ENCODE measurements around the gene TNNI3.

TNNI3 gene

DNA sequence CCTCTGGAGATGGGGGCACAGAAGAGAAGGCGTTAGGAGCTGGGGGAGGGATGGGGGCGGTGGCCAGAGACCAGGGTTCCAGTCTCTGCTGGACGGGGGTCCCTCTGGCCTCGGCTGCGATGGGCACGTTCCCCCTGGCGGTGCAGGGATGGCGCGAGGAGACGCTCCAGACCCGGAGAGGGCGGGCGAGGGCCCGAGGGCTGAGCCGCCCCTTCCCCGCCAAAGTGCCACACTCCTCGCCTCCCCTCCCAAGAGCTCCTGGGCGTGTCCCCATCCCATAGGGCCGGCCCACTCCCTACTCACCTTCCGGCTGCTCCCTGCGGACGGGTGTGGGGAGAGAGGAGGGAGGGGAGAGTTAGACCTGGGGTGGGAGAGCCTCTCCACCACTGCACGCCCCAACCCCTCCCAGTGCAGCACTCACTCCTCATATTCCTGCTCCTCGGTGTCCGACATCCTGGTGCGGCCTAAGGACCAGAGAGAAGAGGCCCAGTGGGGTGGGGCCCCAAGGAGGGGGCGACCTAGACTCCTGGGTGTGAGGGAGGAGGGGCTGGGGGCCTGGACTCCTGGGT, 10.7 kb downstream of the TNNI3 start:
- H3K27me3 Mint-ChIP-seq, result peaks cover 78% of the 10 kb centered on the region
- intact Hi-C loops (cut with micrococcal nuclease), result loop anchor here (10.0 kb wide), 1 partner anchor 148 kb away; no protein-coding TSS in a partner anchor
- H3K27ac Mint-ChIP-seq, result no peak overlapping the region
- no peaks in the 10 kb centered on the region for H3K36me3 Mint-ChIP-seq (ENCODE audit: low read depth)
- peaks cover 21% of the 10 kb centered on the region for H3K4me1 Mint-ChIP-seq (ENCODE audit: low read depth)
- H3K4me3 Mint-ChIP-seq, result no peak overlapping the region
- H3K9me3 Mint-ChIP-seq, result peaks cover 3% of the 10 kb centered on the region

DNA sequence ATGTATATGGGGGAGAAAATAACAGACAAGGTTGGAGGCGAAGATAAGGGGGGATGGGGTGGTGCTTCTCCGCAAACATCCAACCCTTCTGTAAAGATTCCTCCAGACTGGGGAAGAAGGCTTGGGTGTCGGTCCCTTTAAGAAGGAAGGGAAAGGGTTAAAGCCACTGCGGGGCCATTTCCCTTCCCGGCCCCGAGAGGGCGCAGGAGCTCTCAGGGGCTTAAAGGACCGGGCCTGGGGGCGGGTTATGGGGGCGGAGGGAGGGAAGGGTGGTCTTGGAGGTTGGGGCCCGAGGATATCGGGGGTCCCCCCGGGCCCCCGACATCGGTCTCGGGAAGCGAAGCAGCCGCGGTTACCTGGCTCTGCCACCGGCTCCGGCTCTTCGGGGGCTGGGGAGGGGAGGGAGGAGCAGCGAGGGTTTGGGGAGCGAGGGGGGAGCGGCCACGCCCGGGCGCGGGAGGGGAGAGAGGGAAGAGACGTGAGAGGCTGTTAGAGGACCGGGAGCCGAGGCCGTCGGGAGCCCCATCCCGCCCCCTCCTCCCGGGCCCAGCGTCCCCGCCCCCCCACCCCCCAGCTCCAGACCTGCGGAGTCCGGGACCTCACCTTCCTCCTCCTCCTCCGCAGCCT, 11.3 kb downstream of the TNNI3 start:
- peak overlapping the region; percentile 15 for H3K4me3 Mint-ChIP-seq
- no peak overlapping the region for H3K27ac Mint-ChIP-seq
- peaks cover 23% of the 10 kb centered on the region for H3K4me1 Mint-ChIP-seq (ENCODE audit: low read depth)
- intact Hi-C loops (cut with micrococcal nuclease), result loop anchor here (10.0 kb wide), 1 partner anchor 149 kb away; no protein-coding TSS in a partner anchor
- no peaks in the 10 kb centered on the region for H3K9me3 Mint-ChIP-seq
- H3K27me3 Mint-ChIP-seq, result peaks cover 81% of the 10 kb centered on the region
- no peaks in the 10 kb centered on the region for H3K36me3 Mint-ChIP-seq (ENCODE audit: low read depth)

DNA sequence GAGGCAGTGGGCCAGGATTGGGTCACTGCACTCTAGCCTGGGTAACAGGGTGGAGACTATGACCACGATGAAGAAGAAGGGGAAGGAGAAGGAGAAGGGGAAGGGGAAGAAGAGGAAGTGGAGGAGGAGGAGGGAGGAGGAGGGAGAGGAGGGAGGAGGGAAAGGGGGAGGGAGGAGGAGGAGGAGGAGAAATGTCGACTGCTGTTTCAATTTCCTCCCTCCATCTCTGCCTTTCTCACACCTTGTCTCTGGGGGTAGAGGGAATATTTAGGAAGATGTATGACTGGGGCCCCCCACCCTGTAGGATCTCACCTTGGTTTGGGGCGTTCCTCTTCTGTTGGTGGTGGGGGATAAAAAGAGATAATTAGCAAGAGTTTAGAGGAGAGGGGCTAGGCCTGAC, 12.3 kb downstream of the TNNI3 start:
- Mint-ChIP-seq H3K4me1 (ENCODE audit: low read depth) (peaks cover 26% of the 10 kb centered on the region), H3K27me3 (peaks cover 75% of the 10 kb centered on the region)
- intact Hi-C loops (cut with micrococcal nuclease), result loop anchor here (10.0 kb wide), 1 partner anchor 150 kb away; no protein-coding TSS in a partner anchor

DNA sequence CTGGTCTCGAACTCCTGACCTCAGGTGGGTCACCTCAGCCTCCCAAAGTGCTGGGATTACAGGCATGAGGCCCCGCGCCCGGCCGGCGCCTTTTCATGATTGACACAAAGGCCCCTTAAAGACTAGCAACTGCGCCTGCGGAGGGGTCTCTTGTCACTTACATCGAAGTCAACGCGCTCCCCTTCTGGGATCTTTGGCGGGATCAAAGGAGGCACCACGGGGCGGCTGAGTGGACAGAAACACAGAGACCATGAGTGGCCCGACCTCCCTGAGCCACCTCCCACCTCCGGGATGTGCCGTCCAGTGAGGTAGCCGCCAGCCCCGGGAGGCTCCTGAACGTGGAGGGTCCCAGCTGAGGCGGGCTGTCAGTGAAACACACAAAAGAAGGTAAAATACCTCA, 15.8 kb downstream of the TNNI3 start:
- Mint-ChIP-seq H3K27ac (no peak overlapping the region), H3K9me3 (no peaks in the 10 kb centered on the region), H3K27me3 (peaks cover 62% of the 10 kb centered on the region), H3K36me3 (ENCODE audit: low read depth) (no peaks in the 10 kb centered on the region), H3K4me1 (ENCODE audit: low read depth) (peaks cover 22% of the 10 kb centered on the region), H3K4me3 (no peak overlapping the region)
- intact Hi-C loops (cut with micrococcal nuclease), result loop anchor here (2.0 to 10.0 kb wide), 3 partner anchors 153 to 363 kb away; no protein-coding TSS in a partner anchor

More for the DNA sequence above, 12.3 kb downstream of the TNNI3 start:
- no peaks in the 10 kb centered on the region for H3K36me3 Mint-ChIP-seq (ENCODE audit: low read depth)
- H3K27ac Mint-ChIP-seq, result peak overlapping the region; percentile 9
- no peaks in the 10 kb centered on the region for H3K9me3 Mint-ChIP-seq
- no peak overlapping the region for H3K4me3 Mint-ChIP-seq

DNA sequence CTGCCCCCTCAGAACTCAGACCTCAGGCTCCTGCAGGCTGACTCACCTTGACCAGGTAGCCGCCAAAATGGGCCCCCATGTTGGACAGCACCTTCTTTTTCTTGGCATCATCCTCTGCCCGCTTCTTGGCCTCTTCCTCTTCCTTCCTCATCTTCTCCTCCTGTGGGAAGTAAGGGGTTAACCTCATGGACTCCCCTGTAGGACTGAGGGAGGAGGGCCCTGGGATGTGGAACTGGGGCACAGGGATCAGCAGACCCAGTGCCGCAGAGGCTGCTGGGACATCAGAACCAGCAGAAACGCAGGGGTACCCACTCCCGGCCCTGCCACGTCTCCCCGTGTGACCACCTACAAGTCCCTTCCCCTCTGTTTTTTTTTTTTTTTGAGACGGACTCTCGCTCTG, 19.6 kb downstream of the TNNI3 start:
- Mint-ChIP-seq H3K4me3 (no peak overlapping the region), H3K27me3 (peaks cover 68% of the 10 kb centered on the region), H3K4me1 (ENCODE audit: low read depth) (peaks cover 18% of the 10 kb centered on the region), H3K36me3 (ENCODE audit: low read depth) (no peaks in the 10 kb centered on the region), H3K27ac (no peak overlapping the region), H3K9me3 (no peaks in the 10 kb centered on the region)
- intact Hi-C loops (cut with micrococcal nuclease), result no loop called here

DNA sequence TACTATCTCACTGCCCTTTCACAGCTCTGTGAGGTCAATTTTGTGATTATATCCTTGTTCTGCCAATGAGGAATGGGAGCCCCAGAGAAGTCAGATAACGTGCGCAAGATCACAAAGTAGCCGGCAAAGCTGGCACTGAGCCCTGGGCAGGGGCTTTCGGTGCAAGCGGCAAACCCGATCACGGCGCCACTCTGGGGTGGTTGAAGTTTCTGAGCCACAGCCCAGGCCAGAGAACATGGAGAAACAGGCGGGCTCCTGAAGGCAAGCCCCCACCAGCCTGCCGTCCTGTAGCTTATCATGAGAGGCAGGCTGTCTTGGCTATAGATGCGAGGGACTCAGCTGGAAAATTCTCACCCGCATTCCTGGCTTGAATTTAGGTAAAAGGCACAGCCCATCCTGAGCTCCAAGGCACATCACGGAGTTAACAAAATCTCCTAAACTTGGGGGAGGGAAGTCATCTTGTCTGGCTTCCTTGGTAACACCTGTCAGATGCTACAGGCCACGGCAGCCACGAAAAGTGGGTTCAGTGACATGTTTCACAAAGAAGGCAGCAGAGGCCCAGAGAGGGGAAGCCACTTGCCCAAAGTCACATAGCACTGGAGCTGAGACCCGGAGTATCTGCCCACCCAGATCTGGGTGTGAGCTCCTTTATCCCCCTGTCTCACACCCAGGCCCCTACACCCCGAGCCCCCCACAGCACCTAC, 21.0 kb downstream of the TNNI3 start:
- intact Hi-C loops (cut with micrococcal nuclease), result no loop called here
- H3K4me3 Mint-ChIP-seq, result no peak overlapping the region
- peaks cover 69% of the 10 kb centered on the region for H3K27me3 Mint-ChIP-seq
- peaks cover 23% of the 10 kb centered on the region for H3K4me1 Mint-ChIP-seq (ENCODE audit: low read depth)
- H3K9me3 Mint-ChIP-seq, result no peaks in the 10 kb centered on the region
- no peaks in the 10 kb centered on the region for H3K36me3 Mint-ChIP-seq (ENCODE audit: low read depth)
- H3K27ac Mint-ChIP-seq, result no peak overlapping the region

DNA sequence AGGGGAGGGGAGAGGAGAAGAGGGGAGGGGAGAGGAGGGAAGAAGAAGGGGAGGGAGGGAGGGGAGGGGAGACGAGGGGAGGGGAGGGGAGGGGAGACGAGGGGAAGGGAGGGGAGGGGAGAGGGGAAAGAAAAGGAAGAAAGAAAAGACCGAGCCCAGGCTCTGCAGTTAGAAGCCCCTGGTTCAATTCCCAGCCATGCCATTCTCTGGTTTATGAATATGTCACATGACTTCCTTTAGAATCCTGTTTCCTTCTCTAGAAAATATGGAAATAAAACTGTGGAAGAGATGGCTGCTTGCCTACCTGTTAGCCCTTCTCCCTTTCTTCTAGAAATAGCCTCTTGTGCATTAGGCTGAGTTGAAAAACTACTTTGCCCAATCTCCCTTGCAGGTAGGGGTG, 22.8 kb downstream of the TNNI3 start:
- no peaks in the 10 kb centered on the region for H3K9me3 Mint-ChIP-seq
- no peak overlapping the region for H3K27ac Mint-ChIP-seq
- intact Hi-C loops (cut with micrococcal nuclease), result no loop called here
- H3K4me1 Mint-ChIP-seq (ENCODE audit: low read depth), result peaks cover 18% of the 10 kb centered on the region
- H3K36me3 Mint-ChIP-seq (ENCODE audit: low read depth), result no peaks in the 10 kb centered on the region
- H3K4me3 Mint-ChIP-seq, result no peak overlapping the region
- peaks cover 72% of the 10 kb centered on the region for H3K27me3 Mint-ChIP-seq

DNA sequence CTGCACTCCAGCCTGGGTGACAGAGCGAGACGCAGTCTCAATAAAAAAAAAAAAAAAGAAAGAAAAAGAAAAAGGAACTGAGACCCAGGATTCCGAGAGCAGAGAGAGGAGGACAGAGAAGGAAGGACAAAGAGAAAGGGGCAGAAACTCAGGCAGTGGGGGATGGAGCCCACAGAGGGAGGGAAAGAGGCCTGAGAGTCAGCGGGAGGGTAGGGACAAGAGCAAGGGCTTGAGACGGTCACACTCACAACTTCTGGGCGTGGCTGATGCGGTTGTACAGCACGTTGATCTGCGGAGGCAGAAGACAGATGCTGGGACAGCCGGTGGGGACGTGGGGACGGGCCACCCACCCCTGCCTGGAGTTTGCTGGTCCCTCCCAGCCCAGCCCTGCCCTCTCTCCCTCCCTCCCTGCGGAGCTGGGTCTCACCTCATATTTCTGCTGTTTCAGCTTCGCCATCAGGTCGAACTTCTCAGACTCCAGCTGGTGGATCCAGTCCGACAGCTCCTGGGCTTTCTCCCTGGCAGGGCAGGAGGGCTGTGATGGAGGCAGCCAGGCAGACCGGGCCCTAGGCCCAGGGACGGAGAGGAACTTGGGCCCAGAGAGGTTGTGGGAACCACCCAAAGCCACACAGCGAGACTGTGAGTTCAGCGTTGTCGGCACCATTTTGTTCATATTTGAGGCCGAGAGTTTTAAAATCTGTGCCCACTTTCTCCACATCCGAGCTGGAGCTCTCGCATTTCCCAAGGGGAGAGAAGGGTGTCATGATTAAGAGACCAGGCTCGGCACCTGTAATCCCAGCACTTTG, 23.7 kb downstream of the TNNI3 start:
- intact Hi-C loops (cut with micrococcal nuclease), result no loop called here
- Mint-ChIP-seq H3K9me3 (no peaks in the 10 kb centered on the region), H3K4me1 (ENCODE audit: low read depth) (peaks cover 18% of the 10 kb centered on the region)

DNA sequence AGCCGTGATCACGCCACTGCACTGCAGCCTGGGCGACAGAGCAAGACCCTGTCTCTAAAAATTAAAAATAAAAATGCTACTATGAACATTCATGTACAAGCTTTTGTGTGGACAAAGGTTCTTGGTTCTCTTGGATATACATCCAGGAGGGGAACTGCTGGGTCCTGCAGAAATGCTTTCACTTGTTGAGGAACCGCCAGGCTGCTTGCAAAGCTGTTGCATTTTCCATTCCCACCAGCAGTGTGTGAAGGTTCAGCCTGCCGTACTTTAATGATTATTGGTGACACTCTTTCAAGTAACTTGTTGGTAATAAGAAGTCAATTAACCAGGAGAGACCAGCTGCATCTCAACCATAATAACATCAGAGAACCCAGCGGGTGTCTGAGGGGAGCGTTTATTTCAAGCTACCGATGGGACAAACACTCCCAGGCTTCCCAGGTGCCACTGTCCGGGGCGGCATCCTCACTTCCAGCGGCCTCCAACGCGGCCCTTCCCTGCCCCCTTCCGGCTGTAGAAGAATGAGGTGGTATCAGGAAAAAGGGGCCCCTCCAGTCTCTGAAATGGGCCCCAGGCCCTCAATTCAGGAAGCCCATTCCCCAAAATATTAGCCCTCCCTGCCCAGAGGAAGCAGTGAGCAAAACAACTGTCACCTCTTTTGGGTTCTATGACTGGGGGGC, 24.9 kb downstream of the TNNI3 start:
- Mint-ChIP-seq H3K27ac (no peak overlapping the region), H3K9me3 (no peaks in the 10 kb centered on the region), H3K36me3 (ENCODE audit: low read depth) (no peaks in the 10 kb centered on the region), H3K4me1 (ENCODE audit: low read depth) (peaks cover 18% of the 10 kb centered on the region), H3K27me3 (peaks cover 69% of the 10 kb centered on the region), H3K4me3 (no peak overlapping the region)
- intact Hi-C loops (cut with micrococcal nuclease), result no loop called here

More for the DNA sequence above, 23.7 kb downstream of the TNNI3 start:
- Mint-ChIP-seq H3K27me3 (peaks cover 74% of the 10 kb centered on the region), H3K4me3 (no peak overlapping the region), H3K36me3 (ENCODE audit: low read depth) (no peaks in the 10 kb centered on the region), H3K27ac (no peak overlapping the region)

DNA sequence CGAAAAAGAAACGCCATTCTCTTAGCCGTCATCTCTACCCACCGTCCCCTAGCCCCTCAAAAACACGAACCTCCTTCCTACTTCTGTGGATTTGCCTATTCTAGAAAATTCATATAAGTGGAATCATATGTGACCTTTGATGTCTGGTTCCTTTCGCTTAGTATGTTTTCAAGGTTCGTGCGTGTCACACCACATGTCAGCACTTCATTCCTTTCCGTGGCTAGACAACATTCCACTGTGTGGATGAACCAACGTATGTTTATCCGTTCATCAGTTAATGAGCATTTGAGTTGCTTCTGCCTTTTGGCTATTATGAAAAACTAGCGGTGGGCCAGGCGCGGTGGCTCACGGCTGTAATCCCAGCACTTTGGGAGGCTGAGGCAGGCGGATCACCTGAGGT, 26.1 kb downstream of the TNNI3 start:
- peaks cover 62% of the 10 kb centered on the region for H3K27me3 Mint-ChIP-seq
- H3K4me1 Mint-ChIP-seq (ENCODE audit: low read depth), result peaks cover 18% of the 10 kb centered on the region
- H3K4me3 Mint-ChIP-seq, result no peak overlapping the region
- H3K36me3 Mint-ChIP-seq (ENCODE audit: low read depth), result no peaks in the 10 kb centered on the region
- intact Hi-C loops (cut with micrococcal nuclease), result no loop called here
- no peak overlapping the region for H3K27ac Mint-ChIP-seq
- H3K9me3 Mint-ChIP-seq, result no peaks in the 10 kb centered on the region

DNA sequence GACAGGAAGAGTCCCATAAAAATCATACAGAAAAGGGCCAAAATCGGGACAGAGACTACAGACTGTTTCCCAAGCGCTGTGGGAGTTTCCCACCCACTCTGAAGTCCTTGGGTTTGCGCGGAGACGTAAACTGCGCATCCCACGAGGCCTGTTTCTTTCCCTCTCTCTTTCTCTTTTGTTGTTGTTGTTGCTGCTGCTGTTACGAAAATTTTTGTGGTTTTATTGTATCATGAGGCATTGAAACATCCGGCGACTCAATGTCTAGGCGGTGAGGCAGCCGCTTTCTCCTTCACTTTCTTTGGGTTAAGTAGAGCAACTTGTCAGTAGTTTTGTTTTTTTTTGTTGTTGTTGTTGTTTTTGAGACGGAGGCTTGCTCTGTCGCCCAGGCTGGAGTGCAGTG, 38.5 kb downstream of the TNNI3 start:
- Mint-ChIP-seq H3K4me3 (no peak overlapping the region), H3K4me1 (ENCODE audit: low read depth) (peaks cover 45% of the 10 kb centered on the region), H3K27me3 (peaks cover 24% of the 10 kb centered on the region), H3K9me3 (no peaks in the 10 kb centered on the region), H3K36me3 (ENCODE audit: low read depth) (peaks cover 34% of the 10 kb centered on the region), H3K27ac (no peak overlapping the region)
- intact Hi-C loops (cut with micrococcal nuclease), result no loop called here

DNA sequence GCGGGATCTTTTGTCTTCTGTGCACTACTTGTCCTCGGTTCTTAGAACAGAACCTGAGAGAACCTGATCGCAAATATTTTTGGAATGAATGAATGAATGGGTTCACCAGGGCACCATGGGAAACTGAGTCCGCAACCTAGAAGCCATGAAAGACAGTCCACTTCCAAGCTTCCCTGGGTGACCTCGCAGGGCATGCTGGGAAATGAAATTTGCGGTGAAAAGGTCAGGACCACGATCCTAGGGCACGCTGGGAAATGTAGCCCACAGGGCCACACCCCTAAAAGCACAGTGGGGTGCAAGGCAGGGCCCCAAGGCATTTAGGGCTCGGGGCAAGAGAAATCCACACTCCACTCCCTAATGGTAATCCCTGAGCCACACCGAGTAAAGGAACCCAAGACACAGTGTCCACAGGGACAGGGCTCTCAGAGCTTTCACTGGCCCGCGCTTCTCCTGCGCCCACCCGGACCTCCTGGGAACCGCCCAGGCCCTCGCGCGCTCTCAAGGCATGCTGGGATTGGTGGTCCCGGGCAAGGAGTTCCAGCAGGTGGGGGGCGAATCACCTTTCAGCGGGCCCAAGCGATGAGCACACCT, 39.0 kb downstream of the TNNI3 start:
- H3K36me3 Mint-ChIP-seq (ENCODE audit: low read depth), result peaks cover 40% of the 10 kb centered on the region
- no peaks in the 10 kb centered on the region for H3K9me3 Mint-ChIP-seq
- H3K4me1 Mint-ChIP-seq (ENCODE audit: low read depth), result peaks cover 50% of the 10 kb centered on the region
- H3K27ac Mint-ChIP-seq, result peak overlapping the region; percentile 92
- intact Hi-C loops (cut with micrococcal nuclease), result no loop called here
- peak overlapping the region; percentile 87 for H3K4me3 Mint-ChIP-seq
- peaks cover 18% of the 10 kb centered on the region for H3K27me3 Mint-ChIP-seq

Measured in dendritic cell treated with granulocyte-macrophage colony-stimulating factor and Interleukin-4, amounts not matched to agents 40 ng/mL and 50 ng/mL, for 4 days (primary cell).